ENCODE measurements around the gene RPS8.
"Not testable (repeated sequence)": the region's sequence is repeated elsewhere in the genome, so short reads cannot be mapped to it uniquely, and the experiment has no call there.

Gene RPS8

DNA sequence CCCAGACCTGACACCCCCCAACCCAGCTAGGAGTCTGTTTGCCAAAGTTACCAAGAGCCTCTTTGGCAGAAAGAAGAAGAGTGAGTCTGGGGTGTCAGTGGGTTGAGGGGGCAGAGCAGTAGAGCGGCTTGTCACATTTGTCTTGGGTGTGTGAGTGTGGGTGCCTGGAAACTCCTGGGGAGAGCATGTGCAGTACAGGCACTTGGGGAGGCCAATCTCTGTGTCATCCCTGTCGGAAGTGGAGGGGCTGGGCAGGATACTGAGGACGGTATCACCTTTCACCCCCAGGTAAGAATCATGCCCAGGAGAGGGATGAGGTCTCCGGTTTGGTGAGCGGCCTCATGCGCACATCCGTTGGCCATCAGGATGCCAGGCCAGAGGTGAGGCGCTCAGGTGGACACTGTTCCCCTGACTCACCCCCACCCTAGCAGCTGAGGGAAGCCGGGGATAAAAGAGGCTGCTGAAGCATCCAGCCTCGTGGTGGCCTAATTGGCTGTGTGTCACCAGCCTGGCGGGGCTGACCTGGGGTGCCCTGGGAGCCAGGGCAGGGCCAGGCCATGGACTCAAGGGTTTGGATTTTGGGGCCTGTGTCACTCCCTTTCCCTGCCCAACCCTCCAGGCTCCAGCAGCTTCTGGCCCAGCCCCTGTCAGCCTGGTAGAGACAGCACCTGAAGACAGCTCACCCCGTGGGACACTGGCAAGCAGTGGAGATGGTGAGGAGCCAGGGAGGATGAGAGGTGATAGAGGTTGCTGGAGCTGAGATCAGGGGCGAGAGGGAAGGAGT, 28.2 kb downstream of the RPS8 start:
- DNase-seq, result no peak

DNA sequence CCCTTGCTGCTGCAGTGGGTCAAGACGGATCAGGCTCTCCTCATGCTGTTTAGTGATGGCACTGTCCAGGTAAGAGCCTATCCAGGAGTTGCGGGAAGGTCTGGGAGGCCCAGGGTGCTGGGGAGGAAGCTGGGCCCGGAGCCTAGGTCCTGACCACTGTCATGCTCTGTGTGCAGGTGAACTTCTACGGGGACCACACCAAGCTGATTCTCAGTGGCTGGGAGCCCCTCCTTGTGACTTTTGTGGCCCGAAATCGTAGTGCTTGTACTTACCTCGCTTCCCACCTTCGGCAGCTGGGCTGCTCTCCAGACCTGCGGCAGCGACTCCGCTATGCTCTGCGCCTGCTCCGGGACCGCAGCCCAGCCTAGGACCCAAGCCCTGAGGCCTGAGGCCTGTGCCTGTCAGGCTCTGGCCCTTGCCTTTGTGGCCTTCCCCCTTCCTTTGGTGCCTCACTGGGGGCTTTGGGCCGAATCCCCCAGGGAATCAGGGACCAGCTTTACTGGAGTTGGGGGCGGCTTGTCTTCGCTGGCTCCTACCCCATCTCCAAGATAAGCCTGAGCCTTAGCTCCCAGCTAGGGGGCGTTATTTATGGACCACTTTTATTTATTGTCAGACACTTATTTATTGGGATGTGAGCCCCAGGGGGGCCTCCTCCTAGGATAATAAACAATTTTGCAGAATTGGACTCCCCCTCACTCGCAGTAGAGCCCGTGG, 30.1 kb downstream of the RPS8 start:
- DNase-seq, result no peak

DNA sequence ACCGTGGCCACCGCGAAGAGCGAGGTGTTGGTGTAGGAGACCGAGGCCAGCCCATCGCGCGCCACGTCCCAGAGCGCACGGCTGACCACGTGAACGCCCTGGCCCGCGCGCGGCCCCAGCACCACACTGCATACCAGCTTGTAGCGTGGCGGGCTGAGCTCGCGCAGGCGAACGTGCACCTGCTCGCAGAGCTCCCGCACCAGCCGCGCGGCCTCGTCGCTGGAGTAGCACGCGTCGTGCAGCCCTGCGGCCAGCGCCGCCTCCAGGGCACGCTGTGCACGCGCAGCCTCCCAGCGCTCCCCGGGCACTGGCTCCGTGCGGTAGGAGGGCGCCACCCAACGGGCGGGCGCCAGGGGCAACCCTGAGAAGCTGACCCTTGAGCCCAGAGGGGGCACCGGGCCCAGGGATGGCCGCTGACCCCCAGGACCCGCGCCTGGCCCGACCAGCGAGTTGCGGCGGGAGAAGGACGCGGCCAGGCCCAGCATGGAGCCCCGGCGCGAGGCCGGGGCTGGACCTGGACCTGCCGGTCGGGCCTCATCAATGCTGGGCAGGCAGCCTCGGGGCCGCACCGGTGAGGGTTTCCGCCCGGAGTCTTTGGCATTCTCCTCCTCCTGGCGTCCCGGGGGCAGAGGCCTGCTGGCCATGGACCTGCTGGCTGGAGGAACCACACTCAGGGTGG, 30.8 kb downstream of the RPS8 start:
- no peak for DNase-seq

DNA sequence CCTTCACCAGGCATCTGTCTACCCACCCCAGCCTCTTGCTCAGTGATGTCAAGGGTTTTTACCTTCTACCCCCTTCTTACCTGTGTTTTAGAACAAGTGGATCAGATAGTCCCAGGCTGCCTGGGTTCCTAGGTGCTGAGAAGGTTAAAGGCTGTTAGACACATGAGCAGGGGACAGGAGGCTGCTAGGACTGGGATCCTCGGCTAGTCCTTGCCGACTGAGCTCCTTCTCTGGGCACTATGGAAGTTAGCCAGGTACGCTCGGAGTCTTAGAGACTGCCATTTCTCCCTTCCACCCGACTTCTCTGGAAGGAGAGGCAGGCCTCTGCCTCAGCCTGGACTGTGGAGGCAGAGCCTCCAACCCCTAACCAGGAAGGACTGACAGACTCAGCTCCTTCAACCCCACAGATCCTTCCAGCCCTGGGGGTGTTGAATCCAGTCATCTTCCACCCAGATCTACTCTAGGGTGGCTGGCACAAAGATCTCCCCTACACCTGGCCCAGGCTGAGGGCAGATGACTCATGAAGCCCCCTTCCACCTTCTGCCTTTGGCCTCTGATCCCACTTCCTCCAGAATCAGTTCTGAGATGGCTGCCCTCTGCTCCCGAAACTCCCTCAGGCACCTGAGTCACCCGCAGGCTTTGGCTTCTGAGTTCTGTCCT, 31.5 kb downstream of the RPS8 start, which contains the start of gene DYNLT4:
TSS of gene DYNLT4 (minus strand) at position 648 of the 660 bp plus-strand sequence. CDS start 683 bp downstream, outside the sequence.
- no peak for DNase-seq

DNA sequence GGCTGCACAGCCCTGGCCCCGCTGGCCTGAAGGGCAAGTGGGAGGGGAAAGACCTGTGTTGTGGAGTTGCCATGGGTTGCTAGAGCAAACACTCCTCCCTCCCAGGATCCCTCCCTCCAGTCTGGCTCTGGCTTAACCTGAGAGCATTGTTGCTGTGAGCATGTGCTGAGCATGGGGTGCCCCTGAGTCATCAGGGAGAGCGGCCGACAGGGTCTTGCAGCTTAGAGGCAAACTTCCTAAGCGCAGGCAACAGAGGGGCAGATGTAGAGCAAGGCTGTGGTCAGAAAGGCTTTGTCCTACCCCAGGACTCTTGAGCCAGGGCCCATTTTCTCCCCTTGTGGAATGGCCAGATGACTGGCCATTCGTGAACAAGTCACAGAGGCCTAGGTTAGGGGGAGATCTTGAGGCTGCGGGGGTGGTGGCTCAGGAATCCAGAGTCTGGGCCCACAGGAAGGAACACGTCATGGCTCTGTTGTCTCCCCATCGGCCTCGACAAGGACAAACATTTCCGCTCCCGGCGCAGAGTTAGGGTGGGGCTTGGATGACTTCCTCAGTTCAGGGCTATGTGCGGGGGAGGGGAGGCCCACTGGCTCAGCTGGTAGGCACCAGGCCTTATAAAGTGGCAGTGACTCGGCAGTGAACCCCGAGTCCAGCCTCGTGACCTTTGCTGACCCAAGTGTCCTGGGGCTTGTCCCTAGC, 32.2 kb downstream of the RPS8 start:
- peak in 2 of 3 experiments; percentile 68 to 80 for DNase-seq

DNA sequence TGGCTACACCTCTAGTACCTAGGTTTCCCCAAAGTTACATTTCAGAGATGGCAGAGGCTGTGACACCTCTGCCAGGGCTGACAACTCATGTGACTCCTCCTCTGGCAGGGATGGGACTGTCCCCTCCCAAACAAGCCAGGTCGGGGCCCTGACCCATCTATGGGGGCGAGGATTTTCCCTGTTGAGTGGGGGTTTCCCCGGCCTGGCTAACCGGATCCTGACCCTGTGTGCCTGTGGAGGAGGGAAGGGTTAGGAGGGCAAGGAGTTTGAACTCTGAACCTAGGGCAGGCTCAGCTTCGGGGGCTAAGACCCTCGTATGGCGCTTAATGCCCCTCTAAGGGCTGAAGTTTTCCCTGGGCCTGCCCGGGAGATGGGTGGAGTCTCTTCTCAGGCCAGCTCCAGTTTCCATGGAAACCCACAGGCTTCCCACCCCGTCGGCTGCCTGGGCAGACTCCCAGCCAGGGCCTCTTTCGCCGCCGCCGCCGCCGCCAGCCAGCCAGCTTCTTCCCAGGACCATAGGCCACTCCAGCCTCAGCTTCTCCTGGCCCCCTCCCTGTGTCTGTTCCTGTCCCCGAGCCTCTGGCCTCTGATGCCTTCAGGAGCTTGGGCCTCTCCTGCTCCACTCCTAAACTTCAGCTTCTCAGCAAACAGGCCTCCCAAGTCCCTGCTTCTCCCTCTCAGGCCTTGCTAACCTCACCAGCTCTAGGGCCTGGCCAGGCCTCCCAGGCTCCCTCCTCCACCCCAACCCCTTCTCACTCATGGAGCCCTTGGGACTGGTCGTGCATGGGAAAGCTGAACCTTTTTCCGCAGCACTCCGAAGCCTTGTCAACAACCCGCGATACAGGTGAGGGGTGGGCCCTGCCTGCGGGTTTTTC, 33.0 kb downstream of the RPS8 start, which contains the start of gene BTBD19:
TSS of gene BTBD19 (plus strand) at position 461 of the 875 bp plus-strand sequence. CDS start at position 759, 298 bp downstream.
- no peak for DNase-seq

DNA sequence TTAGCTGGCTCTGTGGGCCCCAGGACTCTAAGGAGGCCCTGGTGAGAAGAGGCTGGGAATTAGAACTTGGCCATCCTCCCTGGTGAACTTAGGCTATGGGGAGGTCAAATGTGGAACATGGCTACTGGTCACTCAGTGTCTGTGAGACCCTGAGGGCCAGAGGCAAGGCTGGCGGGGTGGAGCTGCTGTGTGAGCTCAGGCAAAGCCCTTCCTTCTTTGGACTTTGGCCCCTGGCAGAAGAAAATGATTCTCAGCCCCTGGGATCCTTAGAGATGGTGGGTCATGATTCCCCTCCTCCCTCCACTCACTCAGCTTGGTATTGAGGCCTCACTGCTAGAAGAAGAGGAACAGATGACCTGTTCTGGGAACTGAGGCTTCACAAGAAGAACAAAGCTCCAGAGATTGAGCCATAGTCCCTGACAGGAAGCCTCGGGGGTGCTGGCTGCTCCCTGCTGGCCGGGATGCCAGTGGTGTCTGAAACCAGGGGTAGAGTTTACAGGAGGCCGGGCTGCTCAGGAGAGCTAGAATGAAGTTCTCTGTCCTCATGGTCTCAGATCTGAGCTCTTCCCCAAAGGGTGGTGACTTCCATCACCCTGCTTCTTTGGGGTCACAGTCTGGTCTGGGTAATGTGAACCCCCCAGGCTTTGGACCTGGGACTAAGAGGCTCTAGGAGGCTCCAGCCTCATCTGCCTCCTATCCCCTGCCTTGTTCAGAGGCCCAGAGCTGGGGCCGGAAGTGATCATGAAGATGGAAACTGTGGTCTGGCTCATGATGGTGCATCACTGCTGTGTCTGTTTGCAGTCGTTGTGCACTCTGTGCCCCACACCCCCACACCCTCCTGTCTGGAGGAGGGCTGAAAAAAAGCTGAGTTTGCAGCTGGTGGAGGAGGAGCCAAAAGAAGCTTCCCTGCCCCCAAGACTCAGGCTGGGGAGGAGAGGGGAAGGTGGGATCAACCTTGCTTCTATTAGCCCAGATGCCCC, 33.9 kb downstream of the RPS8 start:
- no peak for DNase-seq

DNA sequence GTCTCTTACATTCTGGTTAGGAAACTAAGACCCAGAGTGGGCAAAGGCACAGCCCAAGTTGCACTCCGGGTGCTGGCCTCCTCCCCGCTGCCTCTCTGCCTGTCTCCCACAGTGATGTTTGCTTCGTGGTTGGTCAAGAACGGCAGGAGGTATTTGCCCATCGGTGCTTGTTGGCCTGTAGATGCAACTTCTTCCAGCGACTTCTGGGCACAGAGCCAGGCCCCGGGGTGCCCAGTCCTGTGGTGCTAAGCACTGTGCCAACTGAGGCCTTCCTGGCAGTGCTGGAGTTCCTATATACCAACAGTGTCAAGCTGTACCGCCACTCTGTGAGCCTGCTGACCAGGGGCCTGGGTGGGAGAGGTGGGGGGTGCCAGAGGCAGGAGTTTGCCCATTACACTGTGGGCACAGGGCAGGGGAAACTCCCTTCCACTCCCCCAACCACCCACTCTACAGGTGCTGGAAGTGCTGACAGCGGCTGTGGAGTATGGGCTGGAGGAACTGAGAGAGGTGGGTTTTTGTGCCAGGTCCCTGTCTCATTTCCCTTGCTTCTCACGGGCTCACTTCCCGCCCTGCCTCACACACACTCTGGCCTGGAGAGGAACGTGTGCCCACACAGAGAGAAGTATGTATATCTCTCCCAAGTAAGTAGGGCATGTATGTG, 34.9 kb downstream of the RPS8 start:
- peak in 2 of 3 experiments; percentile 21 to 62 for DNase-seq

DNA sequence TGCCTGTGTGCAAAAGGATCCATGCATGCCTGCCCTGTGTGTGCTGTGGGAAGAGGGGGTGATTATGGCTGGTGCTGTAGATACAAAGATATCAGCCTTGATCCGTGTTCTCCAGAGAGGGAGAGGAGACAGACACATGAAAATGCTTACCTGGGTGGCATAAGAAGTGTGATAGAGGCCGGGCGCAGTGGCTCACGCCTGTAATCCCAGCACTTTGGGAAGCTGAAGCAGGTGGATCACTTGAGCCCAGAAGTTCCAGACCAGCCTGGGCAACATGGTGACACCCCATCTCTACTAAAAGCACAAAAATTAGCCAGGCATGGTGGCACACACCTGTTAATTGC, 35.4 kb downstream of the RPS8 start:
- DNase-seq, result not testable (repeated sequence)

DNA sequence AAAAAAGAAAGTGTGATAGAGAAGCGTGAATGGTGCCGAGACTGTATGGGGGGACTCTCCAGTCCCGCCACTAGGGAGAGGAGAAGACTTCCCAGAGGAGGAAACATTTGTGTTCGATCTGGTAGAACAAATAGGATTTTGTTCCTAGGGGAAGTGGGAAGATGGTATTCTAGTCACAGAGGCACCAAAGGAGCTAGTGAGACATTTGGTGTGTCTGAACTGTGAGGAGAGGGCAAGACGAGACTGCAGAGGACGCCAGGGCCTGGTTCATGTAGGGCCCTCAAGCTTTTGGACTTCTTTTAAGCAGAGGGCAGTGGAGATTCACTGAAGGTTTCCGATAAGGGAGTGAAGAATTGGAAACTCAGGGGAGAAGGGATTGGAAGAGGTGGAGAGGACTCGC, 35.9 kb downstream of the RPS8 start:
- no peak for DNase-seq

DNA sequence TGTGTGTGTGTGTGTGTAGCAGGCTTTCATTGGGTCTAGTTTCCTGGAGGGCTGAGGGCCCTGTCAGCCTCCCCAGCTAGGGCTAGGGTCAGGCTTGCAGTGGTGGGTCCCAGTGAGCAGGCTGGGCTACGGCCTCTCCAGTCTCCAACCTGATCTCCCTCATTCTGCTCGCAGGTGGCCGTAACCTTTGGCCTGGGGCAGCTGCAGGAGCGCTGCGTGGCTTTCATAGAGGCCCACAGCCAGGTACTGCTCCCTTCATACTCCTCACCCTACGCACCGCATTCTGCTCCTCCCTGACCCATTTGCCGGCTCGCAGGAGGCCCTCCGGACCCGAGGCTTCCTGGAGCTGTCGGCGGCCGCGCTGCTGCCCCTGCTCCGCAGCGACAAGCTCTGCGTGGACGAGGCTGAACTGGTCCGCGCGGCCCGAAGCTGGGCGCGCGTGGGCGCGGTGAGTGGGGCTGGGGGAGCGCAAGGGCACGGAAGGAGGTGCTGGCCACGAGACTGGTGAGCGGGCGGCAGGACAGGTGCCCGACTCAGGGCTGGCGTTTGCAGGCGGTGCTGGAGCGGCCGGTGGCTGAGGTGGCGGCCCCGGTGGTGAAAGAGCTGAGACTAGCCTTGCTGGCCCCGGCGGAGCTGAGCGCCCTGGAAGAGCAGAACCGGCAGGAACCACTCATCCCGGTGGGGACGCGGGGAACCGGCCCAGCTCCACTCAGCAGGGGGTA, 37.6 kb downstream of the RPS8 start:
- DNase-seq, result no peak

DNA sequence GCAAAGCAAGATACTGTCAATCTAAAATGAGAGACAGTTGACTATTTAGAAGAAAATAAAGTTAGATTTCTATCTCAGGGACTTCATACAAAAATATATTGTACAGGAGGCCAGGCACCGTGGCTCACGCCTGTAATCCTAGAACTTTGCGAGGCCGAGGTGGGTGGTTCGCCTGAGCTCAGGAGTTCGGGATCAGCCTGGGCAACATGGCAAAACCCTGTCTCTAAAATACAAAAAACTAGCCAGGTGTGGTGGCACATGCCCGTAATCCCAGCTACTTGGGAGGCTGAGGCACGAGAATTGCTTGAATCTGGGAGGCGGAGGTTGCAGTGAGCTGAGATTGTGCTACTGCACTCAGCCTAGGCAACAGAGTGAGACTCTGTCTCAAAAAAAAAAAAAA, 40.6 kb downstream of the RPS8 start:
- DNase-seq, result not testable (repeated sequence)

DNA sequence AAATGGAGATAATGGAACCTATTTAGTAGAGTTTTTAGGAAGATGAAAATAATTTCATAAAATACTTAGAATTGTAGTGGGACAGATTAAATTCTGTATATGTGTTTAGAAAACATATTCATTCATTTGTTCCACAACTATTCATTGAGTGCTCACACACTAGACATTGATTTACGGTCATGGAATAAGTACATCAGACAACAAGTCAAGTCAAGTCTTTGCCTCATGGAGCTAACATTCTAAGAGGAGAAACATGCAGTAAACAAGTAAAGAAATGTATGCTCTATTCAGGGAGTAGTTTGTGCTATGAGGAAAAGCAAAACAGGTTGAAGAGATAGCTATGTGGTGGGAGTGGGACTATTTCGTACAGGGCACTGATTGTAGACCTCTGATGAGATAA, 42.0 kb downstream of the RPS8 start:
- no peak for DNase-seq

DNA sequence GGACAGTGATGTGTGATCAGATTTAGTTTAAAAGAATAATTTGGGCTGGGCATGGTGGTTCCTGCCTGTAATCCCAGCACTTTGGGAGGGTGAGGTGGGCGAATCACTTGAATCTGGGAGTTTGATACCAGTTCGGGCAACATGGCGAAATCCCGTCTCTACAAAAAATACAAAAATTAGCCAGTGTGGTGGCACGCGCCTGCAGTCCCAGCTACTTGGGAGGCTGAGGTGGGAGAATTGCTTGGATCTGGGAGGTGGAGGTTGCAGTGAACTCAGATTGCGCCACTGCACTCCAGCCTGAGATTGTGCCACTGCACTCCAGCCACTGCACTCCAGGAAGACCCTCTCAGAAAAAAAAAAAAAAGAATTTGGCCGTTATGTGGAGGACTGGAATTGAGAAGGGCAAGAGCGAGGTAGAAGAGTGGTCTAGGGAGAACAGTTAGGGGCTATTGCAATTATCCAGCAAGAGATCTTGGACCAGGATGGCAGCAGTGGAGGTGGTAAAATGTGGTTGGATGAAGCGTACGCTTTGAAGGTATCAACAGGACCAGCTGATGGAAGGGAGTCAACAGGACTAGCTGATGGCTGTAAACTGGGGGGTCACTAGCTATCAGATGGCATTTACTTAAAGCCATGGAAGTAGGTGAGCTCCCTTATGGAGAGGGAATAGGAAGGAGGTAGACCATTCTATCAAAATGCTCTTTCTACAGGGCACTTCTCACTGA, 42.6 kb downstream of the RPS8 start:
- no peak for DNase-seq

DNA sequence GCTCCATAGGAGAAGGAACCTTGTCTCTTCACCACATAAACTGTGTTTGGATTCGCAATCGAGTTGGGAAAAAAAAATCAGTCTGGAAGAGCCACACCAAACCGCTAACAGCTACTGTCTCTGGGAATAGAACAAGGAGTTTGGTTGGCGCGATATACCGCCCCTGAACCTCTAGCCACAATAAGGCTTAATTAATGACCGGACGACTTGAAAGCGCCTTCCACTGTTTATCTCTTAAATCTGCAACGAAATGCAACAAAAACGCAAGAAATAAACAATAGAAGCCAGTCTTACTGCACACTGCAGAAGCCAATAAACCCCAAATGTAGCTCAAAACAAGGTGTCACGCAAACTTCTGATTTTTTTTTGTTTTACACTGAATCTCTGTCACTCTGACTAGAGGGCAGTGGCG, 43.9 kb downstream of the RPS8 start:
- no peak for DNase-seq

DNA sequence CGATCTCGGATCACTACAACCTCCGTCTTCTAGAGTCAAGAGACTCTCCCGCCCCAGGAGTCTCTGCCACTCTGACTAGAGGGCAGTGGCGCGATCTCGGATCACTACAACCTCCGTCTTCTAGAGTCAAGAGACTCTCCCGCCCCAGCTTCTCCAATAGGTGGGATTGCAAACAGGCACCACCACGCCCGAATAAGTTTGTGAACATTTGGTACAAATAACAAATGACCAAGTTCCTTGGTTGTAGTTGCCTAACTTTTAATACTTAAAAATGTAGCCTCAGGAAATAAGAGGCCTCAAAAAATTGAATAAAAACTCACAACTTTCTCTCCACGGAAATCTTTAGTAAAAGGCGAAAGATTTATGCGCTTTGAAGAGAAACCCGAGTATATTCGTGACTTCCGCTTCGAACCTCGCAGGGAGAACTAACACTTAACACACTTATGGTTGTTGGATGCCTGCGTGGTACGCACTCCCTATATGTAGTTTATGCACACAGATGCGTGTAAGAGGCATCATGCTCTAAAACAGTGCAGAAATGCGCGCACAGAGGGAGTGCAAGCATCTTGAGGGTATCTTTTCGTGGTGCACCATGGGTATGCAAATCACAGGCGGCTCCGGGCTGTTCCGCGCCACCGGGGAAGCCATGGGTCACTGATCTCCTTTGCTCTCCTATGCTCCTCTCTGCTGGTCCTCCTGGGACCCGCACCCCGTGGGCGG, 44.4 kb downstream of the RPS8 start:
- peak in 1 of 3 experiments; percentile 70 for DNase-seq
